GM21825 (cell line): ENCODE data around the gene RIOK1.

Experiments
- ATAC-seq: cut with Tn5 transposase; IDR thresholded peaks from one replicate; pipeline ENCODE4 v1.9.1; 2021; ENCODE audit warnings: mild to moderate bottlenecking, moderate library complexity; ENCODE audit not compliant: unreplicated experiment

Gene RIOK1

GRCh38 chr6:7406743-7407142, 17.1 kb downstream of the RIOK1 start:
- ATAC-seq, result no peak

- no peak for ATAC-seq
Measured at GRCh38 chr6:7409740-7410139, 20.1 kb downstream of the RIOK1 start.

GRCh38 chr6:7410851-7411250, 21.2 kb downstream of the RIOK1 start:
- no peak for ATAC-seq

GRCh38 chr6:7411328-7411727, 21.7 kb downstream of the RIOK1 start:
- no peak for ATAC-seq

GRCh38 chr6:7413151-7413823, 23.7 kb downstream of the RIOK1 start:
- no peak for ATAC-seq

- no peak for ATAC-seq
Measured at GRCh38 chr6:7414811-7415210, 25.2 kb downstream of the RIOK1 start.

GRCh38 chr6:7417684-7418083, 28.1 kb downstream of the RIOK1 start:
- no peak for ATAC-seq

GRCh38 chr6:7418238-7418905, 28.8 kb downstream of the RIOK1 start:
- ATAC-seq, result no peak

GRCh38 chr6:7419065-7419464, 29.5 kb downstream of the RIOK1 start:
- no peak for ATAC-seq

- ATAC-seq, result no peak
Measured at GRCh38 chr6:7421066-7421465, 31.5 kb downstream of the RIOK1 start.

GRCh38 chr6:7424058-7424457, 34.5 kb downstream of the RIOK1 start:
- no peak for ATAC-seq

- no peak for ATAC-seq
Measured at GRCh38 chr6:7424967-7425807, 35.6 kb downstream of the RIOK1 start.

GRCh38 chr6:7425808-7426190, 36.2 kb downstream of the RIOK1 start:
- ATAC-seq, result no peak

GRCh38 chr6:7426447-7427169, 37.0 kb downstream of the RIOK1 start:
- ATAC-seq, result no peak

- ATAC-seq, result no peak
Measured at GRCh38 chr6:7431313-7431673, 41.7 kb downstream of the RIOK1 start.

GRCh38 chr6:7431674-7432390, 42.2 kb downstream of the RIOK1 start:
- ATAC-seq, result no peak

- ATAC-seq, result no peak
Measured at GRCh38 chr6:7432391-7433120, 42.9 kb downstream of the RIOK1 start.

- ATAC-seq, result no peak
Measured at GRCh38 chr6:7433121-7433617, 43.6 kb downstream of the RIOK1 start.

GRCh38 chr6:7434672-7435071, 45.1 kb downstream of the RIOK1 start:
- ATAC-seq, result no peak

- ATAC-seq, result no peak
Measured at GRCh38 chr6:7438011-7438410, 48.4 kb downstream of the RIOK1 start.
